ENCODE results near the gene SPATA7. TPM values are rescaled to one million over a fixed set of nuclear protein-coding genes. Genes with fewer than 3 reads are reported as not detected.

The SPATA7 gene
- total and polyA plus RNA-seq, 4 donors, result 2.9 to 5.0 (median 4.4) TPM

GRCh38 chr14:88351966-88352691 lies 33.3 kb upstream of the SPATA7 start (continued):
- no peak for TF ChIP-seq CTCF (IDR thresholded peaks at IDR 0.05; ENCODE audit: low read depth, low read length, missing input control)
- no peak for TF ChIP-seq GABPA (IDR thresholded peaks at IDR 0.05 in 1 of 2, conservative IDR thresholded peaks at IDR 0.05 in 1 of 2)
- no peak for TF ChIP-seq HNF4A (conservative IDR thresholded peaks at IDR 0.05)
- TF ChIP-seq RAD21 (IDR thresholded peaks at IDR 0.05), result no peak
- no peak for TF ChIP-seq FOXA2 (IDR thresholded peaks at IDR 0.05)
- TF ChIP-seq TAF1 (conservative IDR thresholded peaks at IDR 0.05), result no peak

GRCh38 chr14:88352698-88353097 lies 32.8 kb upstream of the SPATA7 start:
- H3K4me1 ChIP-seq (ENCODE audit: control insufficient read depth in 4 of 4, insufficient read depth in 4 of 4, low read length in 3 of 4), result no peaks in the 10 kb centered on the region
- WGBS, result 84% methylated on average over 3 of the region's 3 CpGs
- H3K9me3 ChIP-seq (ENCODE audit: control insufficient read depth in 4 of 4, low read length in 3 of 4), result no peaks in the 10 kb centered on the region
- no peaks in the 10 kb centered on the region for H3K27me3 ChIP-seq (ENCODE audit: control insufficient read depth in 4 of 4, insufficient read depth in 4 of 4, low read length in 3 of 4)
- DNase-seq (ENCODE audit: low spot score), result no peak
- no peak for TF ChIP-seq REST (IDR thresholded peaks at IDR 0.05)
- TF ChIP-seq ATF3 (IDR thresholded peaks at IDR 0.05), result no peak
- TF ChIP-seq JUND (IDR thresholded peaks at IDR 0.05), result no peak
- TF ChIP-seq HNF4G (IDR thresholded peaks at IDR 0.05), result no peak
- TF ChIP-seq FOXA1 (IDR thresholded peaks at IDR 0.05), result no peak
- TF ChIP-seq HNF4A (conservative IDR thresholded peaks at IDR 0.05), result no peak
- no peak for TF ChIP-seq ZBTB33 (IDR thresholded peaks at IDR 0.05)
- no peak for TF ChIP-seq FOXA2 (IDR thresholded peaks at IDR 0.05)
- TF ChIP-seq GABPA (IDR thresholded peaks at IDR 0.05 in 1 of 2, conservative IDR thresholded peaks at IDR 0.05 in 1 of 2), result no peak
- TF ChIP-seq RAD21 (IDR thresholded peaks at IDR 0.05), result no peak
- TF ChIP-seq CTCF (IDR thresholded peaks at IDR 0.05; ENCODE audit: low read depth, low read length, missing input control), result no peak
- no peak for TF ChIP-seq EGR1 (IDR thresholded peaks at IDR 0.05; ENCODE audit: low read depth in 2 of 2)
- no peak for TF ChIP-seq MAX (IDR thresholded peaks at IDR 0.05)
- TF ChIP-seq NR2F2 (IDR thresholded peaks at IDR 0.05), result no peak
- TF ChIP-seq SP1 (IDR thresholded peaks at IDR 0.05), result no peak
- no peak for TF ChIP-seq YY1 (IDR thresholded peaks at IDR 0.05)
- H3K4me3 ChIP-seq (ENCODE audit: low read depth in 1 of 3, low read length in 3 of 3), result no peak overlapping the region
- H3K27ac ChIP-seq (ENCODE audit: low read depth in 1 of 2, low read length in 2 of 2), result no peak overlapping the region
- H3K9ac ChIP-seq (ENCODE audit: low read depth in 1 of 2, low read length in 2 of 2), result no peak overlapping the region
- no peaks in the 10 kb centered on the region for H3K36me3 ChIP-seq (ENCODE audit: control insufficient read depth in 4 of 4, insufficient read depth in 3 of 4, low read depth in 1 of 4, low read length in 3 of 4)
